Measurements from ENCODE around the gene INVS.
A peak's percentile ranks its signal among the peaks of the same experiment; 100 is the strongest.
"Not testable (repeated sequence)": the region's sequence is repeated elsewhere in the genome, so short reads cannot be mapped to it uniquely, and the experiment has no call there.

Gene INVS, protein sequence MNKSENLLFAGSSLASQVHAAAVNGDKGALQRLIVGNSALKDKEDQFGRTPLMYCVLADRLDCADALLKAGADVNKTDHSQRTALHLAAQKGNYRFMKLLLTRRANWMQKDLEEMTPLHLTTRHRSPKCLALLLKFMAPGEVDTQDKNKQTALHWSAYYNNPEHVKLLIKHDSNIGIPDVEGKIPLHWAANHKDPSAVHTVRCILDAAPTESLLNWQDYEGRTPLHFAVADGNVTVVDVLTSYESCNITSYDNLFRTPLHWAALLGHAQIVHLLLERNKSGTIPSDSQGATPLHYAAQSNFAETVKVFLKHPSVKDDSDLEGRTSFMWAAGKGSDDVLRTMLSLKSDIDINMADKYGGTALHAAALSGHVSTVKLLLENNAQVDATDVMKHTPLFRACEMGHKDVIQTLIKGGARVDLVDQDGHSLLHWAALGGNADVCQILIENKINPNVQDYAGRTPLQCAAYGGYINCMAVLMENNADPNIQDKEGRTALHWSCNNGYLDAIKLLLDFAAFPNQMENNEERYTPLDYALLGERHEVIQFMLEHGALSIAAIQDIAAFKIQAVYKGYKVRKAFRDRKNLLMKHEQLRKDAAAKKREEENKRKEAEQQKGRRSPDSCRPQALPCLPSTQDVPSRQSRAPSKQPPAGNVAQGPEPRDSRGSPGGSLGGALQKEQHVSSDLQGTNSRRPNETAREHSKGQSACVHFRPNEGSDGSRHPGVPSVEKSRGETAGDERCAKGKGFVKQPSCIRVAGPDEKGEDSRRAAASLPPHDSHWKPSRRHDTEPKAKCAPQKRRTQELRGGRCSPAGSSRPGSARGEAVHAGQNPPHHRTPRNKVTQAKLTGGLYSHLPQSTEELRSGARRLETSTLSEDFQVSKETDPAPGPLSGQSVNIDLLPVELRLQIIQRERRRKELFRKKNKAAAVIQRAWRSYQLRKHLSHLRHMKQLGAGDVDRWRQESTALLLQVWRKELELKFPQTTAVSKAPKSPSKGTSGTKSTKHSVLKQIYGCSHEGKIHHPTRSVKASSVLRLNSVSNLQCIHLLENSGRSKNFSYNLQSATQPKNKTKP

DNA sequence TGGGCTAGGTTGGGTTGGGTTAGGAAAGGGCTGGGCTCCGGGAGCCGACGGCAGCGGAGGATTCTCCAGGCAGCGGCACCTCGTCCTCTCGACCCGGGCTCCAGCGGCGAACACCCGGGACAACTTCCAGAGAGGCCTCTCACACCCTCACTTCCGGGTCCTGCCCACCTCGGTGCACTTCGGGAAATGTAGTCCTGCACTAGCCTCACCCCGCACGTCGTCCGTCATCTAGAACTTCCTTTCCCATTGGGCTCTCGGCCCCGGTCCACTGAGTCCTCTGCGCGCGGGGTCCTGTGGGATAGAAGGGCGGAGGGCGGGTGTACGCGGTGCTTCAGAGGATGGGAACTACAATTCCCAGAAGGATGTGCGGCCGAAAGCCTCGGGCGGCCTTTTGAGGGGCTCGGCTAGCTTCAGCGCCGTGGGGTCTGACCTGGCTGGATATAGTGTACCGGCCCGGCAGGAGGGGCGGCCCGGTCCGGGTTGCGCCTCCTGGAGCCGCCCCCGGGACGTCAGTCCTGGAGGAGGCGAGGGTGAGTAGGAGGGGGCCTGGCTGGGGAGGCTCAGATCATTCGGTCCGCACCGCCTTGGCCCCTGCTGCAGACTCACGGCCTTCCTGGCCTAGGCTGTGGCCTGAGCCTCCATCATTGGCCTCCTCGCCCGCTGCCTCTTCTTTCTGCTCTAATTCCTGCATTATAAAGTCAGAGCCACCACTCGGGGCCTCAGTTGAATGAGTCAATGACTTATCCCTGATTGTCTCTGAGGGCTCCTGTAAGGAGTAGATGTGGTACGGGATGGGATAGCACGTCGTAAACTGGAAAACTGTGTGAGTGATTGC lies at the start of gene INVS, which contains the start of gene ERP44:
Gene INVS, plus strand, starts transcription at position 357 of the 835 bp plus-strand sequence. CDS start 5,279 bp downstream, outside the sequence.
Gene ERP44, minus strand, starts transcription at position 114 of the 835 bp plus-strand sequence. CDS start 160 bp downstream, outside the sequence.
- DNase-seq (ENCODE audit: low read depth, low spot score), result peak; percentile 95
- peak within 1 kb of the TSS; percentile 93 for H3K4me3 ChIP-seq
- H3K9ac ChIP-seq (ENCODE audit: insufficient read length), result peak within 1 kb of the TSS; percentile 85
- H3K27ac ChIP-seq, result peak within 1 kb of the TSS; percentile 43; the same call in 1 of the 2 replicates
- H3K9me3 ChIP-seq (ENCODE audit: low read depth, low read length), result no peaks in the 10 kb centered on the region
- H3K36me3 ChIP-seq (ENCODE audit: insufficient read depth, low read length), result peaks cover 5% of the 10 kb centered on the region
- TF ChIP-seq POLR2AphosphoS5 (IDR thresholded peaks at IDR 0.05; ENCODE audit: borderline replicate concordance, low read depth, low read length) (peak; percentile 81), FOXP2 (optimal IDR thresholded peaks at IDR 0.05; ENCODE audit: control extremely low read depth, extremely low read length, insufficient read depth) (no peak)

DNA sequence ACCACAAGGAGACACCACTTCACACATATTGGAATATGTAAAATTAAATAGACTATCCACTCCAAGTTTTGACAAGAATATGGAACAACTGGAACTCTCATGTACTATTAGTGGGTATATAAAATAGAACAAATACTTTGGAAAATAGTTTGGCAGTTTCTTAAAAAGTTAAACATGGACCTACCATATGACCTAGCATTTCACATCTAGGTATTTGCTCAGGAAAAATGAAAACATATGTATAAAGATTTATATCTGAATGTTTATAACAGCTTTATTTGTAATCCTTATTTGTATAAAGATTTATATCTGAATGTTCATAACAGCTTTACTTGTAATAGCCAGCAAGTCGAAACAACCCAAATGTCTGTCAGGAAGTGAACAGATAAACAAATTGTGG lies 49.5 kb upstream of the INVS start:
- H3K9me3 ChIP-seq (ENCODE audit: low read depth, low read length), result no peaks in the 10 kb centered on the region
- no peak overlapping the region for H3K4me3 ChIP-seq
- no peak overlapping the region for H3K9ac ChIP-seq (ENCODE audit: insufficient read length)
- H3K36me3 ChIP-seq (ENCODE audit: insufficient read depth, low read length), result peaks cover 27% of the 10 kb centered on the region
- H3K27ac ChIP-seq, result no peak overlapping the region
- no peak for DNase-seq (ENCODE audit: low read depth, low spot score)
- no peak for TF ChIP-seq EZH2 (IDR thresholded peaks at IDR 0.05)
- no peak for TF ChIP-seq POLR2AphosphoS5 (IDR thresholded peaks at IDR 0.05; ENCODE audit: borderline replicate concordance, low read depth, low read length)
- no peak for TF ChIP-seq FOXP2 (optimal IDR thresholded peaks at IDR 0.05; ENCODE audit: control extremely low read depth, extremely low read length, insufficient read depth)

DNA sequence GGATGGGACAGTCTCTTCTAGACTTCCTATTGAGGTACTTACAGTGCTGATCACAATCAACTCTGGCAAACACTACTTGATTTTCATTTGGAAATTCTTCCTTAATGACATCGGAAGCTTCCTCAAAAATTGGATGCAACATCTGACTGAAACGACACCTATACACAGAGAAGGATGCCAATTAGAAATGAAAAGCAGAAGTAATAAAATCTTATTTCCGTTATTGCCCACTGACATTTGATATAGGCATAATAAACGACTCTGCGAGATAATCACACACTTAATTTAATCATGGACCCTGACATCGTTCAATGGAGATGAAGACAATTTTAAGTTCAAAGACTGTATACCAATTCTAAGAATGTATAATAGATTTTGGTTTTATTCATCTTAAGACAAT lies 46.7 kb upstream of the INVS start:
- no peak for TF ChIP-seq FOXP2 (optimal IDR thresholded peaks at IDR 0.05; ENCODE audit: control extremely low read depth, extremely low read length, insufficient read depth)
- TF ChIP-seq POLR2AphosphoS5 (IDR thresholded peaks at IDR 0.05; ENCODE audit: borderline replicate concordance, low read depth, low read length), result no peak
- TF ChIP-seq EZH2 (IDR thresholded peaks at IDR 0.05), result no peak
- Histone ChIP-seq H3K4me3 (no peak overlapping the region), H3K9me3 (ENCODE audit: low read depth, low read length) (no peaks in the 10 kb centered on the region), H3K27ac (no peak overlapping the region), H3K36me3 (ENCODE audit: insufficient read depth, low read length) (peaks cover 19% of the 10 kb centered on the region), H3K9ac (ENCODE audit: insufficient read length) (no peak overlapping the region)
- no peak for DNase-seq (ENCODE audit: low read depth, low spot score)

DNA sequence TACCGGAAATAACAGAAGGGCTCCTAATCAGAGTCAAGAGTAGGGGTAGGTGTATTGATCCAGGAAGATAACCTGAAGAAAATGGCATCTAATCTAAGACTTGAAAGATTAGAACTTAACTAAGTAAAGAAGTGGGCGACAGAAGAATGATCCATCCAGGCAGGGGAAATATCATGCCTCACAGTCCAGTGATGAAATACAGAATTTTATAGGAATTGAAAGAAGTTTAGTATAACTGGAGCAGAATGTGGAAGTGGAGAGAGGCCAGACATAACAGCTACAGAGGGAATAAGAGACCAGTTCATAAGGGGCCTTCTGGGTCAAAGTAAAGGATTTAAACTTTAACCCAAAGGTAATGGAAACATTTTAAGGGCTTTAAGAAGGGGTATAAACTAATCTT lies 42.5 kb upstream of the INVS start:
- peaks cover 8% of the 10 kb centered on the region for H3K36me3 ChIP-seq (ENCODE audit: insufficient read depth, low read length)
- TF ChIP-seq POLR2AphosphoS5 (IDR thresholded peaks at IDR 0.05; ENCODE audit: borderline replicate concordance, low read depth, low read length) (no peak), EZH2 (IDR thresholded peaks at IDR 0.05) (no peak), FOXP2 (optimal IDR thresholded peaks at IDR 0.05; ENCODE audit: control extremely low read depth, extremely low read length, insufficient read depth) (no peak)
- H3K9ac ChIP-seq (ENCODE audit: insufficient read length), result no peak overlapping the region
- H3K27ac ChIP-seq, result no peak overlapping the region
- no peak overlapping the region for H3K4me3 ChIP-seq
- H3K9me3 ChIP-seq (ENCODE audit: low read depth, low read length), result no peaks in the 10 kb centered on the region
- no peak for DNase-seq (ENCODE audit: low read depth, low spot score)

DNA sequence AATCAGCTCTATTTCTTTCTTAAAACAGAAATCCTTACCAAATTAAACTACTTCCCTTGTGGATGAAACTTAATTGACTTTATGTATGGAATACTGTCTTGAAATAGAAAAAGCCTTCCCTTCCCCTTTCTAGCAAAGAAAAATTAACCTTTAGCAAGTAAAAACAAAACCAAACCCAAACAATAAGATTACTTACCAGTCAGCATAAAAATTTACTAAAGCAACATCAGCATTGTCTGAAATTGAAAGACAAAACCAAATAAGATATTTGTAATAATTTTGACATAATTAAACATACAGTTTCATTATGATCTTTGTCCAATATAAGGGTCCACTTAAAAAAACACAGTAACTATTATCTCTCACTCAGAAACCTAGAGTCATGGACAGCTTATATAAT lies 41.4 kb upstream of the INVS start:
- H3K9ac ChIP-seq (ENCODE audit: insufficient read length), result no peak overlapping the region
- DNase-seq (ENCODE audit: low read depth, low spot score), result no peak
- H3K27ac ChIP-seq, result no peak overlapping the region
- TF ChIP-seq EZH2 (IDR thresholded peaks at IDR 0.05) (no peak), FOXP2 (optimal IDR thresholded peaks at IDR 0.05; ENCODE audit: control extremely low read depth, extremely low read length, insufficient read depth) (no peak), POLR2AphosphoS5 (IDR thresholded peaks at IDR 0.05; ENCODE audit: borderline replicate concordance, low read depth, low read length) (no peak)
- H3K4me3 ChIP-seq, result no peak overlapping the region
- H3K9me3 ChIP-seq (ENCODE audit: low read depth, low read length), result no peaks in the 10 kb centered on the region
- H3K36me3 ChIP-seq (ENCODE audit: insufficient read depth, low read length), result no peaks in the 10 kb centered on the region

DNA sequence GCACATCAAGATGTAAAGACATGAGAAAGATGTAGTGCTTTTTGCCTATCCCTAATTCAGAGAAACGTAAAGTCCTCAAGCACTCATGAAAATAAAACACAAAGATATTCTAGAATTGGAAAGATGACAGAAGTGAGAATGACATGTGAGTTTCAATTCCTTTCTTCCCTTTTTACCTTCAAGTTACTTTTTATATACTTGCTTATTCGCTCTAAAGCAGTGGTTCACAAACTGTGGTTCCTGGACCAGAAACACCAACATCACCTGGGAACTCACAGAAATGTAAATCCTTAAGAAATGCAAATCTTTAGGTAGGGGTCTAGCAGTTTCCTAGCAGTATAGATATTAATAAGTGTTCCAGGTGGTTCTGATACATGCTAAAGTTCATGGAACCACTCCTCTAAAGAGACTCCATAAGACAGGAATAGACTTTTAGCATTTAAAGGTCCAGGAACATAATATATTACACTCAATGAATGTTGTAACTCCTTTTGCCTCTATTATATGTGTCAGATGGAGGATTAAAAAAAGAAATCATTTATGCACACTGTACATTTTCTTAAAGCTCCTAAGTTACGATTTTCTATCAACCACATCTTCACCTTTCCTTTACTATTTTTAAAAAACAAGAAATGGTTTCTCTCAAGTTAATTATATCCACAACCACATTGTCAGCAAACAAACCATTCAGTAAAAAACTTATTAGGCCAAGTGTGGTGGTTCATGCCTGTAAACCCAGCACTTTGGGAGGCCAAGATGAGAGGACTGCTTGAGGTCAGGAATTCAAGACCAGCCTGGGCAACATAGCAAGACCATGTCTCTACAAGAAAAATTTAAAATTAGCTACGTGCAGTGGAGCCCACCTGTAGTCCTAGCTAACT lies 40.1 kb upstream of the INVS start:
- H3K36me3 ChIP-seq (ENCODE audit: insufficient read depth, low read length), result no peaks in the 10 kb centered on the region
- H3K9me3 ChIP-seq (ENCODE audit: low read depth, low read length), result no peaks in the 10 kb centered on the region
- H3K9ac ChIP-seq (ENCODE audit: insufficient read length), result no peak overlapping the region
- TF ChIP-seq EZH2 (IDR thresholded peaks at IDR 0.05) (no peak), POLR2AphosphoS5 (IDR thresholded peaks at IDR 0.05; ENCODE audit: borderline replicate concordance, low read depth, low read length) (no peak), FOXP2 (optimal IDR thresholded peaks at IDR 0.05; ENCODE audit: control extremely low read depth, extremely low read length, insufficient read depth) (no peak)
- no peak overlapping the region for H3K4me3 ChIP-seq
- no peak for DNase-seq (ENCODE audit: low read depth, low spot score)
- no peak overlapping the region for H3K27ac ChIP-seq

DNA sequence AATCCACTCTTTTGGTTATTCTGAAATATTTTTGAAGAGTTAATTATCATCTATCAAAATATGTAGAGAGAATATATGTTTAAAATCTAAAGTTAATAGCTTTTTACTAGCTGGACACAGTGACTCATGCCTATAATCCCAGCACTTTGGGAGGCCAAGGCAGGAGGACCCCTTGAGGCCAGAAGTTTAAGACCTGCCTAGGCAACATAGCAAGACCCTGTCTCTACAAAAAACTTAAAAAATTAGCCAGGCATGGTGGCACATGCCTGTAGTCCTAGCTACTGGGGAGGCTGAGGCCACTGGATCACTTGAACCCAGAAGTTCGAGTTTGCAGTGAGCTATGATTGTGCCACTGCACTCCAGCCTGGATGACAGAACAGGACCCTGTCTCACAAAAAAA lies 36.4 kb upstream of the INVS start:
- not testable (repeated sequence) for H3K9me3 ChIP-seq (ENCODE audit: low read depth, low read length); DNase-seq (ENCODE audit: low read depth, low spot score); H3K36me3 ChIP-seq (ENCODE audit: insufficient read depth, low read length); H3K9ac ChIP-seq (ENCODE audit: insufficient read length)
- Histone ChIP-seq H3K27ac (peak overlapping the region; percentile 84; the same call in 1 of the 2 replicates), H3K4me3 (peak overlapping the region; percentile 65; the same call in 1 of the 2 replicates)
